Activated naive CD4-positive, alpha-beta T cell treated with Interleukin-2 at 50 U/mL for 16 hours (primary cell): ENCODE measurements around the gene ZCCHC7.
"Not testable (repeated sequence)": the region's sequence is repeated elsewhere in the genome, so short reads cannot be mapped to it uniquely, and the experiment has no call there.

ENCODE experiments used
- DNase-seq: peaks from one replicate; pipeline ENCODE4 v3.0.0-alpha.2; 2020

The ZCCHC7 gene

GRCh38 chr9:37301042-37301853 is 180.9 kb downstream of the ZCCHC7 start:
- DNase-seq, result no peak

GRCh38 chr9:37301854-37302172 is 181.4 kb downstream of the ZCCHC7 start:
- DNase-seq, result no peak

- DNase-seq, result peak; percentile 21
Observed at GRCh38 chr9:37302277-37302676, 181.9 kb downstream of the ZCCHC7 start.

GRCh38 chr9:37303272-37303671 is 182.9 kb downstream of the ZCCHC7 start:
- not testable (repeated sequence) for DNase-seq

- DNase-seq, result no peak
Observed at GRCh38 chr9:37309136-37309535, 188.8 kb downstream of the ZCCHC7 start.

- DNase-seq, result no peak
Observed at GRCh38 chr9:37311938-37312708, 191.7 kb downstream of the ZCCHC7 start.

GRCh38 chr9:37324261-37324683 is 203.9 kb downstream of the ZCCHC7 start:
- no peak for DNase-seq

GRCh38 chr9:37324691-37325490 is 204.5 kb downstream of the ZCCHC7 start:
- no peak for DNase-seq

- DNase-seq, result no peak
Observed at GRCh38 chr9:37325778-37326177, 205.4 kb downstream of the ZCCHC7 start.

GRCh38 chr9:37327553-37327952 is 207.2 kb downstream of the ZCCHC7 start:
- DNase-seq, result no peak

GRCh38 chr9:37328556-37329227 is 208.3 kb downstream of the ZCCHC7 start:
- no peak for DNase-seq

- no peak for DNase-seq
Observed at GRCh38 chr9:37329576-37329975, 209.2 kb downstream of the ZCCHC7 start.

GRCh38 chr9:37331871-37332270 is 211.5 kb downstream of the ZCCHC7 start:
- DNase-seq, result no peak

- no peak for DNase-seq
Observed at GRCh38 chr9:37332578-37332977, 212.2 kb downstream of the ZCCHC7 start.

GRCh38 chr9:37333288-37333687 is 212.9 kb downstream of the ZCCHC7 start:
- DNase-seq, result no peak

- DNase-seq, result no peak
Observed at GRCh38 chr9:37335238-37335637, 214.9 kb downstream of the ZCCHC7 start.

- no peak for DNase-seq
Observed at GRCh38 chr9:37336150-37336549, 215.8 kb downstream of the ZCCHC7 start.

GRCh38 chr9:37337301-37337890 is 217.0 kb downstream of the ZCCHC7 start:
- DNase-seq, result no peak

- DNase-seq, result no peak
Observed at GRCh38 chr9:37338218-37338617, 217.8 kb downstream of the ZCCHC7 start.

- DNase-seq, result no peak
Observed at GRCh38 chr9:37339923-37340322, 219.5 kb downstream of the ZCCHC7 start.

GRCh38 chr9:37340961-37341360 is 220.6 kb downstream of the ZCCHC7 start:
- DNase-seq, result no peak

- DNase-seq, result no peak
Observed at GRCh38 chr9:37341704-37342103, 221.3 kb downstream of the ZCCHC7 start.

- no peak for DNase-seq
Observed at GRCh38 chr9:37342493-37342892, 222.1 kb downstream of the ZCCHC7 start.
